Muscle of arm (tissue), 12 donors: Measurements from ENCODE around the gene PRPF19. TPM values are rescaled to one million over a fixed set of nuclear protein-coding genes. Genes with fewer than 3 reads are reported as not detected.

Experiments used
- DNase-seq: peaks from one replicate; pipeline ENCODE4 v3.0.0-alpha.2; 2013
- polyA plus RNA-seq, 12 donors: library from polyadenylated mRNA; unstranded; fragments of 120-200 nt; gene quantifications; one replicate each; pipeline ENCODE4 v1.2.1, GENCODE V29; 2013; ENCODE audit not compliant: insufficient read length in 12 of 12

The PRPF19 gene
- polyA plus RNA-seq, 12 donors = 53.4 to 83.9 (median 64.8) TPM; not detected in 1

GRCh38 chr11:60878245-60879101 is 27.9 kb downstream of the PRPF19 start:
- DNase-seq = peak; percentile 65

- no peak for DNase-seq
These were observed 30.3 kb downstream of the PRPF19 start for GRCh38 chr11:60876168-60876485.

GRCh38 chr11:60875366-60876167 is 30.8 kb downstream of the PRPF19 start:
- no peak for DNase-seq

GRCh38 chr11:60874421-60875365 is 31.7 kb downstream of the PRPF19 start:
- no peak for DNase-seq

GRCh38 chr11:60873533-60873932 is 32.9 kb downstream of the PRPF19 start:
- no peak for DNase-seq

- DNase-seq = no peak
These were observed 33.3 kb downstream of the PRPF19 start for GRCh38 chr11:60872961-60873524.

GRCh38 chr11:60872124-60872960 is 34.0 kb downstream of the PRPF19 start:
- DNase-seq = peak; percentile 65

GRCh38 chr11:60871378-60872061 is 34.9 kb downstream of the PRPF19 start:
- no peak for DNase-seq

- no peak for DNase-seq
These were observed 35.5 kb downstream of the PRPF19 start for GRCh38 chr11:60870733-60871377.

- DNase-seq = no peak
These were observed 36.1 kb downstream of the PRPF19 start for GRCh38 chr11:60870276-60870675.

- DNase-seq = no peak
These were observed 36.9 kb downstream of the PRPF19 start for GRCh38 chr11:60869451-60869825.

- DNase-seq = no peak
These were observed 37.5 kb downstream of the PRPF19 start for GRCh38 chr11:60868682-60869450.

- DNase-seq = no peak
These were observed 38.3 kb downstream of the PRPF19 start for GRCh38 chr11:60867871-60868681.

GRCh38 chr11:60866911-60867870 is 39.2 kb downstream of the PRPF19 start, which contains the start of gene ZP1:
TSS of gene ZP1 (plus strand) at chr11:60867542. CDS start at chr11:60867562, 20 bp downstream.
- no peak for DNase-seq

GRCh38 chr11:60864856-60865513 is 41.4 kb downstream of the PRPF19 start:
- DNase-seq = no peak
